Measurements from ENCODE around the gene ELAVL2.

The ELAVL2 gene

GRCh38 chr9:23768861-23769260, 57.2 kb downstream of the ELAVL2 start:
- CTCF ChIA-PET, result no interaction called here
- Histone ChIP-seq H3K27ac (ENCODE audit: insufficient read depth in 1 of 2, low read depth in 1 of 2, low read length in 2 of 2, poor library complexity in 1 of 2, severe bottlenecking in 2 of 2) (no peak overlapping the region), H3K9me3 (ENCODE audit: control extremely low read depth in 1 of 5, control insufficient read depth in 4 of 5, insufficient read depth in 2 of 5, low read depth in 1 of 5, low read length in 4 of 5) (no peaks in the 10 kb centered on the region), H3K36me3 (ENCODE audit: control insufficient read depth in 4 of 4, insufficient read depth in 4 of 4, low read length in 3 of 4) (no peaks in the 10 kb centered on the region), H3K4me1 (ENCODE audit: control extremely low read depth in 1 of 4, control insufficient read depth in 4 of 4, insufficient read depth in 4 of 4, low read length in 3 of 4) (no peaks in the 10 kb centered on the region), H3K4me3 (ENCODE audit: control insufficient read depth in 1 of 7, extremely low read depth in 1 of 7, insufficient read depth in 4 of 7, low read depth in 2 of 7, low read length in 6 of 7) (no peak overlapping the region), H3K27me3 (replicated peaks in 2 of 5; ENCODE audit: control insufficient read depth in 4 of 5, insufficient read depth in 5 of 5, low read length in 4 of 5) (no peaks in the 10 kb centered on the region)
- DNase-seq, result no peak
- WGBS (ENCODE audit: insufficient coverage), result 88% methylated on average over 2 of the region's 2 CpGs
- POLR2A ChIA-PET, result interaction anchor here (0.5 kb wide), 1 partner anchor 334 kb away, joined by 4 read pairs; no protein-coding TSS in a partner anchor

GRCh38 chr9:23766613-23767012, 59.4 kb downstream of the ELAVL2 start:
- no peak for DNase-seq
- H3K4me1 ChIP-seq (ENCODE audit: control extremely low read depth in 1 of 4, control insufficient read depth in 4 of 4, insufficient read depth in 4 of 4, low read length in 3 of 4), result no peaks in the 10 kb centered on the region
- no CpG with 5 or more reads among the region's 2 CpGs for WGBS (ENCODE audit: insufficient coverage)
- no peaks in the 10 kb centered on the region for H3K9me3 ChIP-seq (ENCODE audit: control extremely low read depth in 1 of 5, control insufficient read depth in 4 of 5, insufficient read depth in 2 of 5, low read depth in 1 of 5, low read length in 4 of 5)
- no peak overlapping the region for H3K27ac ChIP-seq (ENCODE audit: insufficient read depth in 1 of 2, low read depth in 1 of 2, low read length in 2 of 2, poor library complexity in 1 of 2, severe bottlenecking in 2 of 2)
- H3K36me3 ChIP-seq (ENCODE audit: control insufficient read depth in 4 of 4, insufficient read depth in 4 of 4, low read length in 3 of 4), result no peaks in the 10 kb centered on the region
- ChIA-PET CTCF (no interaction called here), POLR2A (no interaction called here)
- H3K27me3 ChIP-seq (replicated peaks in 2 of 5; ENCODE audit: control insufficient read depth in 4 of 5, insufficient read depth in 5 of 5, low read length in 4 of 5), result no peaks in the 10 kb centered on the region
- no peak overlapping the region for H3K4me3 ChIP-seq (ENCODE audit: control insufficient read depth in 1 of 7, extremely low read depth in 1 of 7, insufficient read depth in 4 of 7, low read depth in 2 of 7, low read length in 6 of 7)

GRCh38 chr9:23765561-23765960, 60.5 kb downstream of the ELAVL2 start:
- no peaks in the 10 kb centered on the region for H3K36me3 ChIP-seq (ENCODE audit: control insufficient read depth in 4 of 4, insufficient read depth in 4 of 4, low read length in 3 of 4)
- POLR2A ChIA-PET, result no interaction called here
- H3K4me1 ChIP-seq (ENCODE audit: control extremely low read depth in 1 of 4, control insufficient read depth in 4 of 4, insufficient read depth in 4 of 4, low read length in 3 of 4), result no peaks in the 10 kb centered on the region
- 90% methylated on average over 2 of the region's 6 CpGs for WGBS (ENCODE audit: insufficient coverage)
- H3K4me3 ChIP-seq (ENCODE audit: control insufficient read depth in 1 of 7, extremely low read depth in 1 of 7, insufficient read depth in 4 of 7, low read depth in 2 of 7, low read length in 6 of 7), result no peak overlapping the region
- no peaks in the 10 kb centered on the region for H3K9me3 ChIP-seq (ENCODE audit: control extremely low read depth in 1 of 5, control insufficient read depth in 4 of 5, insufficient read depth in 2 of 5, low read depth in 1 of 5, low read length in 4 of 5)
- H3K27ac ChIP-seq (ENCODE audit: insufficient read depth in 1 of 2, low read depth in 1 of 2, low read length in 2 of 2, poor library complexity in 1 of 2, severe bottlenecking in 2 of 2), result no peak overlapping the region
- DNase-seq, result no peak
- H3K27me3 ChIP-seq (replicated peaks in 2 of 5; ENCODE audit: control insufficient read depth in 4 of 5, insufficient read depth in 5 of 5, low read length in 4 of 5), result no peaks in the 10 kb centered on the region
- CTCF ChIA-PET, result no interaction called here

GRCh38 chr9:23764219-23764618, 61.8 kb downstream of the ELAVL2 start:
- Histone ChIP-seq H3K4me3 (ENCODE audit: control insufficient read depth in 1 of 7, extremely low read depth in 1 of 7, insufficient read depth in 4 of 7, low read depth in 2 of 7, low read length in 6 of 7) (no peak overlapping the region), H3K27ac (ENCODE audit: insufficient read depth in 1 of 2, low read depth in 1 of 2, low read length in 2 of 2, poor library complexity in 1 of 2, severe bottlenecking in 2 of 2) (no peak overlapping the region), H3K27me3 (replicated peaks in 2 of 5; ENCODE audit: control insufficient read depth in 4 of 5, insufficient read depth in 5 of 5, low read length in 4 of 5) (no peaks in the 10 kb centered on the region), H3K36me3 (ENCODE audit: control insufficient read depth in 4 of 4, insufficient read depth in 4 of 4, low read length in 3 of 4) (no peaks in the 10 kb centered on the region), H3K9me3 (ENCODE audit: control extremely low read depth in 1 of 5, control insufficient read depth in 4 of 5, insufficient read depth in 2 of 5, low read depth in 1 of 5, low read length in 4 of 5) (no peaks in the 10 kb centered on the region), H3K4me1 (ENCODE audit: control extremely low read depth in 1 of 4, control insufficient read depth in 4 of 4, insufficient read depth in 4 of 4, low read length in 3 of 4) (no peaks in the 10 kb centered on the region)
- WGBS (ENCODE audit: insufficient coverage), result no CpG with 5 or more reads among the region's 3 CpGs
- DNase-seq, result no peak
- ChIA-PET CTCF (no interaction called here), POLR2A (no interaction called here)

GRCh38 chr9:23754551-23754950, 71.5 kb downstream of the ELAVL2 start:
- WGBS (ENCODE audit: insufficient coverage), result 100% methylated on average over 4 of the region's 5 CpGs
- H3K4me3 ChIP-seq (ENCODE audit: control insufficient read depth in 1 of 7, extremely low read depth in 1 of 7, insufficient read depth in 4 of 7, low read depth in 2 of 7, low read length in 6 of 7), result no peak overlapping the region
- POLR2A ChIA-PET, result no interaction called here
- CTCF ChIA-PET, result no interaction called here
- no peaks in the 10 kb centered on the region for H3K36me3 ChIP-seq (ENCODE audit: control insufficient read depth in 4 of 4, insufficient read depth in 4 of 4, low read length in 3 of 4)
- no peaks in the 10 kb centered on the region for H3K4me1 ChIP-seq (ENCODE audit: control extremely low read depth in 1 of 4, control insufficient read depth in 4 of 4, insufficient read depth in 4 of 4, low read length in 3 of 4)
- no peaks in the 10 kb centered on the region for H3K9me3 ChIP-seq (ENCODE audit: control extremely low read depth in 1 of 5, control insufficient read depth in 4 of 5, insufficient read depth in 2 of 5, low read depth in 1 of 5, low read length in 4 of 5)
- no peak for DNase-seq
- H3K27ac ChIP-seq (ENCODE audit: insufficient read depth in 1 of 2, low read depth in 1 of 2, low read length in 2 of 2, poor library complexity in 1 of 2, severe bottlenecking in 2 of 2), result no peak overlapping the region
- H3K27me3 ChIP-seq (replicated peaks in 2 of 5; ENCODE audit: control insufficient read depth in 4 of 5, insufficient read depth in 5 of 5, low read length in 4 of 5), result no peaks in the 10 kb centered on the region

GRCh38 chr9:23752859-23753258, 73.2 kb downstream of the ELAVL2 start:
- Histone ChIP-seq H3K9me3 (ENCODE audit: control extremely low read depth in 1 of 5, control insufficient read depth in 4 of 5, insufficient read depth in 2 of 5, low read depth in 1 of 5, low read length in 4 of 5) (no peaks in the 10 kb centered on the region), H3K4me3 (ENCODE audit: control insufficient read depth in 1 of 7, extremely low read depth in 1 of 7, insufficient read depth in 4 of 7, low read depth in 2 of 7, low read length in 6 of 7) (no peak overlapping the region), H3K36me3 (ENCODE audit: control insufficient read depth in 4 of 4, insufficient read depth in 4 of 4, low read length in 3 of 4) (no peaks in the 10 kb centered on the region), H3K4me1 (ENCODE audit: control extremely low read depth in 1 of 4, control insufficient read depth in 4 of 4, insufficient read depth in 4 of 4, low read length in 3 of 4) (no peaks in the 10 kb centered on the region), H3K27ac (ENCODE audit: insufficient read depth in 1 of 2, low read depth in 1 of 2, low read length in 2 of 2, poor library complexity in 1 of 2, severe bottlenecking in 2 of 2) (no peak overlapping the region), H3K27me3 (replicated peaks in 2 of 5; ENCODE audit: control insufficient read depth in 4 of 5, insufficient read depth in 5 of 5, low read length in 4 of 5) (no peaks in the 10 kb centered on the region)
- ChIA-PET POLR2A (no interaction called here), CTCF (no interaction called here)
- 86% methylated on average over 2 of the region's 4 CpGs for WGBS (ENCODE audit: insufficient coverage)
- DNase-seq, result no peak

GRCh38 chr9:23751633-23752032, 74.4 kb downstream of the ELAVL2 start:
- Histone ChIP-seq H3K27me3 (replicated peaks in 2 of 5; ENCODE audit: control insufficient read depth in 4 of 5, insufficient read depth in 5 of 5, low read length in 4 of 5) (no peaks in the 10 kb centered on the region), H3K9me3 (ENCODE audit: control extremely low read depth in 1 of 5, control insufficient read depth in 4 of 5, insufficient read depth in 2 of 5, low read depth in 1 of 5, low read length in 4 of 5) (peaks cover 0 to 1% (median 0%) of the 10 kb centered on the region in 5 experiments), H3K4me1 (ENCODE audit: control extremely low read depth in 1 of 4, control insufficient read depth in 4 of 4, insufficient read depth in 4 of 4, low read length in 3 of 4) (no peaks in the 10 kb centered on the region), H3K36me3 (ENCODE audit: control insufficient read depth in 4 of 4, insufficient read depth in 4 of 4, low read length in 3 of 4) (no peaks in the 10 kb centered on the region), H3K4me3 (ENCODE audit: control insufficient read depth in 1 of 7, extremely low read depth in 1 of 7, insufficient read depth in 4 of 7, low read depth in 2 of 7, low read length in 6 of 7) (no peak overlapping the region), H3K27ac (ENCODE audit: insufficient read depth in 1 of 2, low read depth in 1 of 2, low read length in 2 of 2, poor library complexity in 1 of 2, severe bottlenecking in 2 of 2) (no peak overlapping the region)
- WGBS (ENCODE audit: insufficient coverage), result 96% methylated on average over 4 of the region's 4 CpGs
- ChIA-PET CTCF (no interaction called here), POLR2A (no interaction called here)
- no peak for DNase-seq
